RPMI7951 (cell line): ENCODE data around the gene CPSF2. TPM values are rescaled to one million over a fixed set of nuclear protein-coding genes. Genes with fewer than 3 reads are reported as not detected.

Experiments used
- total RNA-seq: library from RNA; depleted of rRNA; stranded (reverse); fragments of >200 nt; shearing (Covaris generic); gene quantifications from 2 replicates; pipeline ENCODE4 v1.2.3, GENCODE V29; 2014; rRNA removed

Gene CPSF2
- total RNA-seq, 1 experiment from 2014 or later, result 56.0 TPM

Other genes with a start within 250 kb of the CPSF2 start
- under 0.01 TPM in 1 of 2 replicates, not detected in the other for gene FBLN5, start 174.3 kb upstream of the CPSF2 start, total RNA-seq
- gene TRIP11, start 81.9 kb upstream of the CPSF2 start, total RNA-seq, result 17.9 and 30.2 TPM in 2 replicates
- 21.4 and 26.0 TPM in 2 replicates for gene ATXN3, start 15.4 kb upstream of the CPSF2 start, total RNA-seq
- 428 and 472 TPM in 2 replicates for gene NDUFB1, start 263 bp upstream of the CPSF2 start, total RNA-seq
- gene SLC24A4, start 201.2 kb downstream of the CPSF2 start, total RNA-seq, result not detected in 2 replicates